ENCODE results near the gene DLL4.

The DLL4 gene

GRCh38 chr15:40927873-40928806 is 1.0 kb upstream of the DLL4 start:
- DNase-seq, result no peak

GRCh38 chr15:40929660-40930429 is 705 bp downstream of the DLL4 start:
- DNase-seq, result no peak

GRCh38 chr15:40930430-40931299 is 1.5 kb downstream of the DLL4 start:
- DNase-seq, result no peak

GRCh38 chr15:40931300-40932142 is 2.4 kb downstream of the DLL4 start:
- no peak for DNase-seq

- DNase-seq, result no peak
Observed at GRCh38 chr15:40932156-40932555, 3.0 kb downstream of the DLL4 start.

GRCh38 chr15:40932649-40933516 is 3.7 kb downstream of the DLL4 start:
- no peak for DNase-seq

GRCh38 chr15:40933517-40933902 is 4.4 kb downstream of the DLL4 start:
- no peak for DNase-seq

GRCh38 chr15:40934457-40934856 is 5.3 kb downstream of the DLL4 start:
- no peak for DNase-seq

GRCh38 chr15:40936234-40936708 is 7.1 kb downstream of the DLL4 start:
- no peak for DNase-seq

GRCh38 chr15:40936709-40937666 is 7.8 kb downstream of the DLL4 start:
- no peak for DNase-seq

- DNase-seq, result no peak
Observed at GRCh38 chr15:40937762-40938535, 8.8 kb downstream of the DLL4 start.

GRCh38 chr15:40938536-40938870 is 9.4 kb downstream of the DLL4 start:
- no peak for DNase-seq

GRCh38 chr15:40940296-40940801 is 11.2 kb downstream of the DLL4 start:
- DNase-seq, result no peak

GRCh38 chr15:40941068-40941527 is 12.0 kb downstream of the DLL4 start:
- no peak for DNase-seq

GRCh38 chr15:40941528-40942336 is 12.6 kb downstream of the DLL4 start:
- peak; percentile 57 for DNase-seq

GRCh38 chr15:40942337-40942854 is 13.3 kb downstream of the DLL4 start:
- DNase-seq, result no peak

GRCh38 chr15:40942878-40943277 is 13.7 kb downstream of the DLL4 start:
- no peak for DNase-seq

Data from T-helper 9 cell (primary cell).